GM13977 (cell line): ENCODE results near the gene SDHAF4.

Experiments used
- DNase-seq: peaks from one replicate; pipeline ENCODE4 v3.0.0; 2012; ENCODE audit warnings: low spot score
- CTCF ChIP-seq: IDR thresholded peaks from 2 replicates; pipeline ENCODE4 v1.5.1; 2012; ENCODE audit warnings: mild to moderate bottlenecking, control low read depth; ENCODE audit not compliant: insufficient read depth; ENCODE audit errors: extremely low read depth, missing control alignments
- in situ Hi-C: fragments of 300-500 bp; cut with MboI; formaldehyde crosslinking; loops from one replicate; pipeline ENCODE4 v1.12.0; 2022; ENCODE audit warnings: low sequenced_read_pairs, low pct_unique_long_range_greater_than_20kb, mixed read lengths, inconsistent platforms; ENCODE audit not compliant: unreplicated experiment

The SDHAF4 gene

GRCh38 chr6:70633870-70634269, 67.1 kb downstream of the SDHAF4 start:
- no peak for TF ChIP-seq CTCF
- in situ Hi-C loops = no loop called here
- no peak for DNase-seq

GRCh38 chr6:70636596-70636995, 69.9 kb downstream of the SDHAF4 start:
- DNase-seq = no peak
- in situ Hi-C loops = no loop called here
- no peak for TF ChIP-seq CTCF

GRCh38 chr6:70638468-70638867, 71.7 kb downstream of the SDHAF4 start:
- DNase-seq = no peak
- TF ChIP-seq CTCF = no peak
- in situ Hi-C loops = no loop called here
